ENCODE data around the gene GSTK1. TPM values are rescaled to one million over a fixed set of nuclear protein-coding genes. Genes with fewer than 3 reads are reported as not detected.

GSTK1 gene
- total RNA-seq, 1 donor from 2014 or later, result 138 TPM

DNA sequence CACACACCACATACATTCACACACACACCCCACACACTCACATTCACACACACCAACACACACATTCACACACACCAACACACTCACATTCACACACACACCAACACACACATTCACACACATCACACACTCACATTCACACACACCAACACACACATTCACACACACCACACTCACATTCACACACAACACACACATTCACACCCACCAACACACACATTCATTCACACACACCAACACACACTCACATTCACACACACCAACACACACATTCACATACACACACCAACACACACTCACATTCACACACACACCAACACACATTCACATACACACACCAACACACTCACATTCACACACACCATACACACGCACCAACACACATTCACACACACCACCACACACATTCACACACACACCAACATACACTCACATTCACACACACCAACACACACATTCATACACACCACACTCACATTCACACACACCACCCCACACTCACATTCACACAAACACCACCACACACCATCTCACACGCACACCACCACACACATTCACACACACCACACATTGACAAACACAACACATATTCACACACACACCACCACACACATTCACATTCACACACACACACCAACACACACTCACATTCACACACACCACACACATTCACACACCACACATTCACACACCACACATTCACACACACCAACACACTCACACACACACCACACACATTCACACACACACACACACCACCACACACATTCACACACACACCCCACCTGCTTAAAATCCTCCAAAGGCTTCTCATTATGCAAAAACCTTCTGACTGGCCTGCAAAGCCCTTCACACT is 32.4 kb upstream of the GSTK1 start:
- Mint-ChIP-seq H3K4me3 (no peak overlapping the region), H3K27ac (no peak overlapping the region), H3K4me1 (no peaks in the 10 kb centered on the region), H3K36me3 (ENCODE audit: low read depth) (no peaks in the 10 kb centered on the region), H3K27me3 (peaks cover 26% of the 10 kb centered on the region), H3K9me3 (peaks cover 7% of the 10 kb centered on the region)
- intact Hi-C loops (cut with micrococcal nuclease), result no loop called here
- DNase-seq, result no peak

DNA sequence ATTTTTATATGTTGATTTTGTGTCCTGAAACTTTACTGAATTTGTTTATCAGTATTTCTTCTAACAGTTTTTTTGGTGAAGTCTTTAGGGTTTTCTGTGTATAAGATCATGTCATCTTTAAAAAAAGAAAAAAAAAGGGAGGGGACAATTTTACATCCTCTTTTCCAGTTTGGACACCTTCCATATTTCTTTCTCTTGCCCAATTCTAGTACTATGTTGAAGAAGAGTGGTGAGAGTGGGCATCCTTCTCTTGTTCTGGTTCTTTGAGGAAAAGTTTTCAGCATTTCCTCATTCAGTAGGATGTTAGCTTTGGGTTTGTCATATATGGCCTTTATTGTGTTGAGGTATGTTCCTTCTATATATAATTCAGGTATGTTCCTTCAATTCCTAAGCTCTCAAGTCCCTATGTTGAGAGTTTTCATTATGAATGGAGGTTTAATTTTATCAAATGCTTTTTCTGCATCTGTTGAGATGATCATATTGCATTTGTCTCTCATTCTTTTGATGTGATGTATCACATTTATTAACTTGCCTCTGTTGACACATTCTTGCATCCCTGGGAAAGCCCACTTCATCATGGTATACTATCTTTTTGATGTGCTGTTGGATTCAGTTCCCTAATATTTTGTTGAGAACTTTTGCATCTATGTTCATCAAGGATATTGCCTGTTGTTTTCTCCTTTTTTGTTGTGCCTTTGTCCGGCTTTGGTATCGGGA is 29.3 kb upstream of the GSTK1 start:
- Mint-ChIP-seq H3K4me1 (peaks cover under 1% of the 10 kb centered on the region), H3K9me3 (peaks cover 19% of the 10 kb centered on the region), H3K36me3 (ENCODE audit: low read depth) (peaks cover 11% of the 10 kb centered on the region), H3K27me3 (peaks cover 36% of the 10 kb centered on the region), H3K4me3 (no peak overlapping the region), H3K27ac (no peak overlapping the region)
- DNase-seq, result no peak
- intact Hi-C loops (cut with micrococcal nuclease), result no loop called here

DNA sequence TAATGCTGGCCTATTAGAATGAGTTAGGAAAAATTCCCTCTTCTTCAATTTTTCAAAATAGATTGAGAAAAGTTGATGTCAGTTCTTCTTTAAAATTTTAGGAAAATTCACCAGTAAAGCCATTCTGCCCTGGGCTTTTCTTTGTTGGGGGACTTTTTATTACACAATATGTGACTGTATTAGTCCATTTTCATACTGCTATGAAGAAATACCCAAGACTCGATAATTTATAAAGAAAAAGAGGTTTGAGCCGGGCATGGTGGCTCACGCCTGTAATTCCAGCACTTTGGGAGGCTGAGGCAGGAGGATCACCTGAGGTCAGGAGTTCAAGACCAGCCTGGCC is 28.7 kb upstream of the GSTK1 start:
- H3K4me1 Mint-ChIP-seq, result peaks cover 3% of the 10 kb centered on the region
- no peak overlapping the region for H3K27ac Mint-ChIP-seq
- no peak for DNase-seq
- peaks cover 19% of the 10 kb centered on the region for H3K9me3 Mint-ChIP-seq
- H3K27me3 Mint-ChIP-seq, result peaks cover 36% of the 10 kb centered on the region
- H3K36me3 Mint-ChIP-seq (ENCODE audit: low read depth), result peaks cover 12% of the 10 kb centered on the region
- intact Hi-C loops (cut with micrococcal nuclease), result no loop called here
- H3K4me3 Mint-ChIP-seq, result no peak overlapping the region

DNA sequence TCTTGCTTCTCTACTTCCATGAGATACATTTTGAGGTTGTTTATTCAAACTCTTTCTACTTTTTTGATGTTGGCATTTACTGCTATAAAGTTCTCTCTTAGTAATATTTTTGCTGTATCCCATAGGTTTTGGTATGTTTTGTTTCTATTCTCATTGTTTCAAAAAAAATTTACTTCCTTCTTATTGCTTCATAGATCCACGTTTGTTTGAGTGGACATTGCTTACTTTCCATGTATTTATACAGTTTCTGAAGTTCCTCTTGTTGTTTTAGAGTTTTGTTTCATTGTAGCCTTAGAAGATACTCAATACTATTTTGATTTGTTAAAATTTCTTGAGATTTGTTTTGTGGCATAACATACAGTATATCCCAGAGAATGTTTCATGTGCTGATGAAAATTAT is 27.7 kb upstream of the GSTK1 start:
- no peak for DNase-seq

DNA sequence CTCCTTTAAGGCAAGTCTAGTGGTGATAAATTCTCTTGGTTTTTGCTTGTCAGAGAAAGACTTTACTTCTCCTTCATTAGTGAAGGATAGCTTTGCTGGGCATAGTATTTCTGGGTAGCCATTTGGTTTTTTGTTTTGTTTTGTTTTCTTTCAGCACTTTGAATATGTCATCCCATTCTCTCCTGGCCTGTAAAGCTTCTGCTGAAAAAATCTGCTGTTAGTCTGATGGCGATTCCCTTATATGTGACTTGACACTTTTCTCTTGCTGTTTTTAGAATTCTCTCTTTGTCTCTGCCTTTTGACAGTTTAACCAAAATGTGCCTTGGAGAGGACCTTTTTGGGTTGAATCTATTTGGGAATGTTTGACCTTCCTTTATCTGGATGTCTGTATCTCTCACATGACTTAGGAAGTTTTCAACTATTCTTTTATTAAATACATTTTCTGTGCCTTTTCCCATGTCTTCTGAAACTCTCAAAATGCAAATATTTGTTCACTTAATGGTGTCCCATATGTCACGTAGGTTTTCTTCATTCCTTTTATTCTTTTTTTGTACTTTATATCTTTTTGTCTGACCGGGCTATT is 26.7 kb upstream of the GSTK1 start:
- Mint-ChIP-seq H3K27ac (no peak overlapping the region), H3K27me3 (peaks cover 36% of the 10 kb centered on the region), H3K9me3 (peaks cover 19% of the 10 kb centered on the region), H3K4me3 (no peak overlapping the region), H3K4me1 (peaks cover 18% of the 10 kb centered on the region), H3K36me3 (ENCODE audit: low read depth) (peaks cover 12% of the 10 kb centered on the region)
- intact Hi-C loops (cut with micrococcal nuclease), result no loop called here
- no peak for DNase-seq

More for the DNA sequence above, 27.7 kb upstream of the GSTK1 start:
- H3K27me3 Mint-ChIP-seq, result peaks cover 36% of the 10 kb centered on the region
- intact Hi-C loops (cut with micrococcal nuclease), result no loop called here
- peaks cover 19% of the 10 kb centered on the region for H3K9me3 Mint-ChIP-seq
- H3K36me3 Mint-ChIP-seq (ENCODE audit: low read depth), result peaks cover 12% of the 10 kb centered on the region
- H3K4me1 Mint-ChIP-seq, result peaks cover 11% of the 10 kb centered on the region
- no peak overlapping the region for H3K4me3 Mint-ChIP-seq
- no peak overlapping the region for H3K27ac Mint-ChIP-seq

DNA sequence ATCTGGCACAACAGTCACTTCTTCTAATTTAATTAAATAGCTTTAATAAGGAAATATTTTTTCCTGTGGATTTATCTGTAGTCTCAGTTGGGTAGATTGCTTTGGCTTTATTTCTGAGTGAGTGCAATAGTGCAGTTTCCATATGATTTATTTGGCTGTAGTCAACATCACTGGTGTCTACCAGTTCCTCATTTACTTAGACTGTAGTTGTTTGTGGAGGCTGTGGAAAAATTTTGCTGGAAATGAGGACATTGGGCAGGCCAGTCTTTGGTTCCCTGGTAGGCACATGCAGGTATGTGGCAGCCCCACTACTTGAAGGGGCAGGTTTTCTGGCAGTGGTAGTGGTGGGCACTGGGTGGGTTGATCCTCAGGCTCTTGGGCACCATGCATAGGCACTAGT is 25.9 kb upstream of the GSTK1 start:
- Mint-ChIP-seq H3K4me3 (no peak overlapping the region), H3K36me3 (ENCODE audit: low read depth) (peaks cover 12% of the 10 kb centered on the region), H3K27me3 (peaks cover 33% of the 10 kb centered on the region), H3K4me1 (peaks cover 23% of the 10 kb centered on the region), H3K9me3 (peaks cover 19% of the 10 kb centered on the region), H3K27ac (no peak overlapping the region)
- no peak for DNase-seq
- intact Hi-C loops (cut with micrococcal nuclease), result no loop called here

DNA sequence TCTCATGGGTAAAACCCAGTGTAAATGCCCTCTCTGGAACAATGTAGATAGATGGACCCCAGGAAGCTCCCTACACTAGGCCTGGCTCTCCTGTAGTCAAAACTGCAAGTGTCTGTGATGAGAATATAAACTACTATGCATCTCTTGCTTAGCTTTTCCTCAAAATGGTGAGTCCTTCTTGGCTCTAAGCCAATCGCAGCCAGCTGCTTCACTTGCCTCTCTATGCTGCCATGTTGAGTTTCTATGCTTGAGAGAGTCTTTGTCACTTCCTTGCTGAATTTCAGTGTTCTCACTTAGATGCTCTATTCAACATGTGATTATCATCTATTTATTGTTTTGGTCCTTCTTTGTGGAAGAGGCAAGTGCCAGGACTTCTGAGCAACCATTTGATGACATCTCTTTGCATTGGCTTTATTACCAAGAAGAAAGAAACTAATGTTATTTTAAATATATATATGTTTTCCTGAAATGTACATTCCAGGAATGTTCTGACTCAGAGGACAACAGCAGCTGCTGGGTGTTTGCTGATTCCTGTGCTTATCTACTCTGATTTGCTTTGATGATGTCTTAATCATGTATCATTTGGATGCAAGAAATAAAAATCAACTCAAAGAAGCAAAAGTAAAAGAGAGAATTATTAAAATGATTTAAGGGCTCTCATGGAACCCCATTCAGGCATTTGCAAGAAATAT is 24.8 kb upstream of the GSTK1 start:
- peaks cover 12% of the 10 kb centered on the region for H3K36me3 Mint-ChIP-seq (ENCODE audit: low read depth)
- H3K27ac Mint-ChIP-seq, result no peak overlapping the region
- intact Hi-C loops (cut with micrococcal nuclease), result no loop called here
- peaks cover 19% of the 10 kb centered on the region for H3K9me3 Mint-ChIP-seq
- no peak for DNase-seq
- H3K27me3 Mint-ChIP-seq, result peaks cover 25% of the 10 kb centered on the region
- H3K4me3 Mint-ChIP-seq, result no peak overlapping the region
- H3K4me1 Mint-ChIP-seq, result peaks cover 26% of the 10 kb centered on the region

DNA sequence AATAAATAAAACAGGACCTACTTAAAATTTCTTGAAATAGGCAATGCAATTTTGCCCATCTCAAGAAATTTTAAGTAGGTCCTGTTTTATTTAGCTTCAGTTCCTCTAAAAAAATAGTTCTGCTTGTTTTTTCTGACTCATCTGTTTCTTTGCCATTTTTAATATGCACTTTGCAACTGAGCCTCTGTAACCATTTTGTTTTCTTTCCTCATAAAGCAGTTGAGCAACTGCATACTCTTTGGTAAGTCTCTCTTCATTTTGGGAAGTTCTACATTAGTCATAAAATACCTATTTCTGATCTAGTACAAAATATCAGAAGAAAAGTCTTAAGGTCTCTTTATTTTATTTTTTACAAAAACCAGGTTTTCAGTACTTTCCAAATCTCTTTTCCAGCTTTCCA is 23.4 kb upstream of the GSTK1 start:
- Mint-ChIP-seq H3K36me3 (ENCODE audit: low read depth) (peaks cover 12% of the 10 kb centered on the region), H3K9me3 (peaks cover 19% of the 10 kb centered on the region), H3K4me1 (peaks cover 39% of the 10 kb centered on the region), H3K27me3 (peaks cover 19% of the 10 kb centered on the region), H3K27ac (peak overlapping the region; percentile 82), H3K4me3 (no peak overlapping the region)
- intact Hi-C loops (cut with micrococcal nuclease), result loop anchor here (1.0 to 10.0 kb wide), 12 partner anchors 18 to 887 kb away; partner anchors contain the start of genes CASP2 and GSTK1
- DNase-seq, result no peak

DNA sequence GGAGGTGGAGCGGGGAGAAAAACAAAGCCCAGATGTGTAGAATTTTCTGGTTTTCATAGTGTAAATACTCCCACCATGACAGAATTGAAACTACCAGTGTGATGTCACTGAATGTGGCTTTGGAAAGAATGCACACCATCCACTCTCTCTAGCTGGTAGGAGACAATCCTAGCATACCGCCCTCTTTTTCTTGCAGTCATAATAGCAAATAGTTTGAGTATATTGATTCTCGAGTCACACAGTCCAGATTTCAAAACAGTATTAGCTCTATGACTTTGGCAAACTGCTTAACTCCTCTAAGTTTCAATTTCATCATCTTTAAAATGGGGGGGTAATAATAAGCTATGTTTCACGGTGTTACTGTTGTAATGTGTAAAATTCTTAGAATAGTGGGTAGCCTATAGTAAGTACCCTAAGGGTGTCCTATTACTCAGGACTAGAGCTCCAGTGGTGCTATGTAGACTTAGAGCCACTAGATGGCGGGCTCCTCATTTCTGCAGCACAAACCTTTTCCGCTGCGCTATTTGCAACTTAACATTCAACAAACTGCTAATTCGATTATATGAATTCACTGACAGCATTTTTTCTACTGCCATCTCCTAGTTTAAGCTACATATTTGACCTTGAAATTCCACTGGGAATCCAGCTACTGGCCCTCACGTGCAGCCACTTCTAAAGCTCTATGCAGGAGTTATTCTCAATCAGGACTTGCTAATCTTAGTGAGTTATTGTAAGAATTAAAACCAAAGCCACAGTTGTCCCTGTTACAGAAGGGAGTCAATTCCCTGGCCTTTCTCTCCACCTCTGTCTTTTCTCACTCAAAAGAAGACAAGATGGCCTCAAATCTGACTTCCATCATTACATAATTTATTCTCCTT is 22.7 kb upstream of the GSTK1 start:
- peaks cover 14% of the 10 kb centered on the region for H3K36me3 Mint-ChIP-seq (ENCODE audit: low read depth)
- intact Hi-C loops (cut with micrococcal nuclease), result loop anchor here (1.0 to 10.0 kb wide), 12 partner anchors 18 to 887 kb away; partner anchors contain the start of genes CASP2 and GSTK1
- H3K4me1 Mint-ChIP-seq, result peaks cover 44% of the 10 kb centered on the region
- DNase-seq, result peak; percentile 92
- H3K9me3 Mint-ChIP-seq, result peaks cover 16% of the 10 kb centered on the region
- H3K27ac Mint-ChIP-seq, result peak overlapping the region; percentile 82
- peaks cover 15% of the 10 kb centered on the region for H3K27me3 Mint-ChIP-seq
- peak overlapping the region; percentile 11 for H3K4me3 Mint-ChIP-seq

DNA sequence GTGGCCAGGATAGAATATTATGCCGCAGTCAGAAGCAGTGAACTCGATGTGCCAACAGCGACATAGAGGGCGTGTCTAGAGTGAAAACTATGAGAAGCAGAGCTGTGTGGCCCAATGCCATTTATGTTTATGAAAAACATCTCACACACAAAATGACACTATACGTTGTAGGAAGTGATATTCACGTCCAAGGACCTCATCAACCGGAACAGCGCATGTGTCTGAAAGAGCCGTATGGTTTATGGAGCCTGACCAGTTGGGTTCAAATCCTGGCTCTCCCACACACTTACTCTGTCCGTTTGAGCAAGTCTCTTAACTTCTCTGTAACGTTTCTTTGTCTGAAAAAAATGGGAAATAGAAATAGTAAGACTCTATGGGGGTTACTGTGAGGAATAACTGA is 20.9 kb upstream of the GSTK1 start:
- intact Hi-C loops (cut with micrococcal nuclease), result loop anchor here (5.0 to 10.0 kb wide), 3 partner anchors 262 to 885 kb away; no protein-coding TSS in a partner anchor
- no peaks in the 10 kb centered on the region for H3K27me3 Mint-ChIP-seq
- H3K4me1 Mint-ChIP-seq, result peaks cover 62% of the 10 kb centered on the region
- no peaks in the 10 kb centered on the region for H3K9me3 Mint-ChIP-seq
- no peak overlapping the region for H3K4me3 Mint-ChIP-seq
- H3K36me3 Mint-ChIP-seq (ENCODE audit: low read depth), result peaks cover 11% of the 10 kb centered on the region
- H3K27ac Mint-ChIP-seq, result no peak overlapping the region
- DNase-seq, result no peak

DNA sequence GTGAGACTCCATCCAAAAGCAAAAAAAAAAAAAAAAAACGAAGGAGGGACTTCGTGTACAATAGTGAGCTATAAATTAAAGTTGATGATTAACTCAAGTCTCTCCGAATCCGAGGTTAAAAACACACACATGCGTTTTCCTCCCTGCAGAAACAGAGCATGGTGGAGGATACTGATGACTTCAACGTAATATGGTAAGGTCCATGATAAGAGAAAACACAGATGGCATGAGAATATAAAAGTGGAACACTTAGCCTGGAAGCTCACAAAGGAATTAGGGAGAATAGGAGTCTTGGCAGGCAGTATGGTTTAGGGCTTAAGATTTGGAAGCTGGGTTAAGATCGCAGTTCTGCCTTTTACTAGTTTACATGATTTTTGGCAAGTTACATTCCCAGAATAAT is 20.1 kb upstream of the GSTK1 start:
- H3K27ac Mint-ChIP-seq, result no peak overlapping the region
- no peak for DNase-seq
- no peaks in the 10 kb centered on the region for H3K9me3 Mint-ChIP-seq
- peaks cover 64% of the 10 kb centered on the region for H3K4me1 Mint-ChIP-seq
- intact Hi-C loops (cut with micrococcal nuclease), result loop anchor here (5.0 to 10.0 kb wide), 3 partner anchors 262 to 884 kb away; no protein-coding TSS in a partner anchor
- H3K4me3 Mint-ChIP-seq, result no peak overlapping the region
- H3K36me3 Mint-ChIP-seq (ENCODE audit: low read depth), result peaks cover 13% of the 10 kb centered on the region
- H3K27me3 Mint-ChIP-seq, result no peaks in the 10 kb centered on the region

DNA sequence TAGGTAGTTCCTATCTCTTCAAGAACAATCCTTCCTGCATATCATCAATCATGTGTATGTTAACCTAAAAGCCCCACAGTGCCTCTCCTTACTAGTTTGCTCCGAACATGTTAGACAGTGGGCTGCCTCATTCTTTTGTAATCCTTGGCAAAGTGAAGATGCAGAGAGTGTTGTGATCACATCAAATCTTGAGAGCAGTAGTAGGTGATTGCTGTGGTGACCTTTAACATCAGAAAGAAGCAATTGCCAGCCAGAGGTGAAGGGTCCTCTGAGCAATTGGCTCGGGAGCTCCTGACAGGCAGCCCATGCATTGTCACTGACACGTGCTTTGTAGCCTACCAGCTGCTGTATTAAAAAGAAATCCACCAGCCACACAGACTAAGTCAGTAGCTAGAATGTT is 19.6 kb upstream of the GSTK1 start:
- H3K4me1 Mint-ChIP-seq, result peaks cover 66% of the 10 kb centered on the region
- no peaks in the 10 kb centered on the region for H3K9me3 Mint-ChIP-seq
- intact Hi-C loops (cut with micrococcal nuclease), result loop anchor here (2.0 to 10.0 kb wide), 4 partner anchors 35 to 884 kb away; no protein-coding TSS in a partner anchor
- no peak for DNase-seq
- H3K36me3 Mint-ChIP-seq (ENCODE audit: low read depth), result peaks cover 14% of the 10 kb centered on the region
- peak overlapping the region; percentile 18 for H3K27ac Mint-ChIP-seq
- H3K4me3 Mint-ChIP-seq, result no peak overlapping the region
- no peaks in the 10 kb centered on the region for H3K27me3 Mint-ChIP-seq
